HG03196 (cell line): ENCODE data around the gene HINFP.

Source experiments
- ATAC-seq: cut with Tn5 transposase; IDR thresholded peaks from one replicate; pipeline ENCODE4 v1.9.1; 2021; ENCODE audit not compliant: unreplicated experiment

The HINFP gene

GRCh38 chr11:119121008-119121810, at the start of gene HINFP:
HINFP (plus strand) TSS chr11:119121580; CDS start chr11:119126945, 5,365 bp downstream.
- ATAC-seq: peak; percentile 94

DNA sequence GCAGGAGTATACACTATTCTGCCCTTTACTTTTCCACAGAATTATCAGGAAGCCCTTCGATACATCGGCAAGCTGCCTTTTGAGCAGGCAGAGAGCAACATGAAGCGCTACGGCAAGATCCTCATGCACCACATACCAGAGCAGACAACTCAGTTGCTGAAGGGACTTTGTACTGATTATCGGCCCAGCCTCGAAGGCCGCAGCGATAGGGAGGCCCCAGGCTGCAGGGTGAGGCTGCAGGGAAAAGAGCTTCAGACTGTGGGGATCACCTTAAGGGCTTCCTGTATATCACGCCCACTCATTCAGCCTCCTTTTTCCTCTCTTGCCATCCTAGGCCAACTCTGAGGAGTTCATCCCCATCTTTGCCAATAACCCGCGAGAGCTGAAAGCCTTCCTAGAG, 43.5 kb upstream of the HINFP start:
- no peak for ATAC-seq

GRCh38 chr11:119078675-119079420, 42.5 kb upstream of the HINFP start:
- no peak for ATAC-seq

GRCh38 chr11:119081682-119082260, 39.6 kb upstream of the HINFP start:
- no peak for ATAC-seq

DNA sequence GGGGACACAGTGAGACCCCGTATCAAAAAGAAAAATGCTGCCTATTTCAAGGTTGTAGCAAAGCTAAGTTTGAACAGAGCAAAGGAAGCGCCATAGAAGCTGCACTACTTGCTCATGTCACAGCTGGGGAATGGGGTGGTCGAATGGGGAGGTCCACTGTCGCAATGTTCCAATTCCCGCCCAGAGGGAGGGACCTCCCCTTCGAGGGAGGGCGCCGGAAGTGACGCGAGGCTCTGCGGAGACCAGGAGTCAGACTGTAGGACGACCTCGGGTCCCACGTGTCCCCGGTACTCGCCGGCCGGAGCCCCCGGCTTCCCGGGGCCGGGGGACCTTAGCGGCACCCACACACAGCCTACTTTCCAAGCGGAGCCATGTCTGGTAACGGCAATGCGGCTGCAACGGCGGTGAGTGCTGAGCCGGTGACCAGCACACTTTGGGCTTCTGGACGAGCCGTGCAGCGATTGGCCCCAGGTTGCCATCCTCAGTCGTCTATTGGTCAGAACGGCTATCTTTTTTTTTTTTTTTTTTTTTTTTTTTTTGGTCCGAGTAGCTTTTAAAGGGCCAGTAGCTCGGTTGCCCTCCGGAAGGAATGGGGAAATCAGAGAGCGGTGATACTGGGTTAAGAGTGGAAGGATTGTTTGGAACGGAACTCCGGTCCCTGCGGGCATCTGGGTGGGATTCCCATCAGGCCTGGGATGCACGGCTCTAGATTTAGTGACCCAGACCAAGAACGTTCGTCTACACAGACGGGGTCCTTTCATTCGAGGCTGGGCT, 36.5 kb upstream of the HINFP start, which contains the start of gene HMBS:
HMBS (plus strand) TSS at position 219 of the 774 bp plus-strand sequence; CDS start at position 372, 153 bp downstream.
- ATAC-seq: peak; percentile 82

GRCh38 chr11:119085437-119085847, 35.9 kb upstream of the HINFP start:
- ATAC-seq: no peak

DNA sequence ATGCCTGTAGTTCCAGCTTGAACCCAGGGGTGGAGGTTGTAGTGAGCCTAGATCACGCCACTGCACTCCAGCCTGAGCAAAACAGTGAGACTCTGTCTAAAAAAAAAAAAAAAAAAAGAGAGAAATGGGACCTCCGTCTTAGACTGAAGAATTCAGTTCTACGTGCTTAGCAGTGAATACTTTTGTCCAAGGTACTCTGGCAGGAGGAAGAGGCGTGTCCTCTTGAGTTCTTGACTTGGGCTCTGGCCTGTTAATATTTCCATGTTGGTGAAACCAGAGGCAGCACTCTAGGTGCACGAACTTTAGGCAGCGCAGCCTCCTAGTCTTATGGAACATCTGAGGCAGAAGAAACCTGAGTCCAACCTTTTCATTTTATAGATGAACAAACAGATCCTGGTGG, 34.3 kb upstream of the HINFP start:
- ATAC-seq: no peak

GRCh38 chr11:119087747-119088241, 33.6 kb upstream of the HINFP start:
- no peak for ATAC-seq

GRCh38 chr11:119088406-119088805, 33.0 kb upstream of the HINFP start:
- no peak for ATAC-seq

GRCh38 chr11:119089319-119089718, 32.1 kb upstream of the HINFP start:
- ATAC-seq: no peak

DNA sequence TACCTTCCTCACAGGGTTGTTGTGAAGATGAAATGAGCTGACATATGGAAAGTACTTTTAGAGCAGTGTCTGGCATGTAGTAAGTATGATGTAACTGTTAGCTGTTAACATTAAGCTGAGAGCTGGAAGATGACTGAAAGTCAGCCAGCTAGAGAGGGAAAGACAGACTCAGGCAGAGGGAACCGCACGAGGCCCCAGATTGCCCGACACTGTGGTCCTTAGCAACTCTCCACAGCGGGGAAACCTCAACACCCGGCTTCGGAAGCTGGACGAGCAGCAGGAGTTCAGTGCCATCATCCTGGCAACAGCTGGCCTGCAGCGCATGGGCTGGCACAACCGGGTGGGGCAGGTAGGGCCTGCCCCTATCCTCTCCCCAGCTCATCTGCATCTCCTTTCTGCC, 30.2 kb upstream of the HINFP start:
- no peak for ATAC-seq

DNA sequence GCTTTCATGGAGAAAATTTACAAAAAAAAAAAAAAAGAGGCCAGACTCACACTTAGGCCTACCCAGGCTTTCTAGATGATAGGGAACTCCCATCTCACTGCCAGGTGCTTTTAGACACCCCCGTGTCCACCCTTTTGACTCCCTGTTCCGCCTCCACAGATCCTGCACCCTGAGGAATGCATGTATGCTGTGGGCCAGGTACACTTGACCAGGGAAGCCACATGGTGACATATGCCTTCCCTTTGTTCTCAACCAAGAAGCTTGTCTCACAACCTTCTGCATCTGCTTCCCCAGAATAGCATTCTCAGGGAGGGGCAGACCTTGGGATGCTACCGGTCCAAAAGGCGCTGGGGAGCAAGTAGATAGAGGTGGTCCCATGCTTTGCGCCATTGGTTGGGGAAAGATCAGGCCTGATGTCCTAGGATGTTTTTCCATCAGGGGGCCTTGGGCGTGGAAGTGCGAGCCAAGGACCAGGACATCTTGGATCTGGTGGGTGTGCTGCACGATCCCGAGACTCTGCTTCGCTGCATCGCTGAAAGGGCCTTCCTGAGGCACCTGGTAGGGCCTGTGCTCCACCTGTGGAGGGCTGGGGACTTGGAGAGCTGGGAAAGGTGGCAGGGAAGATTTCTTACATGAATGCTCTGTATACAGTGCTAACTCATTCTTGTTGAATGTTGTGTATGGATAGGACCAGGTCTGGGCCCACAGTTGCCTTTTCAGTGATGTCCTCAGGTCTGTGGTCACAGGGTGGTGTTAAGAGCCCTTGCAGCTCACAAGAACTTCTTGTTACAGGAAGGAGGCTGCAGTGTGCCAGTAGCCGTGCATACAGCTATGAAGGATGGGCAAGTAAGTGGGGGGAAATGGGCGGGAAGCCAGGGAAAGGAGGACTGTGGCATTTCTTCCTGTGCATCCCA, 29.2 kb upstream of the HINFP start:
- no peak for ATAC-seq

DNA sequence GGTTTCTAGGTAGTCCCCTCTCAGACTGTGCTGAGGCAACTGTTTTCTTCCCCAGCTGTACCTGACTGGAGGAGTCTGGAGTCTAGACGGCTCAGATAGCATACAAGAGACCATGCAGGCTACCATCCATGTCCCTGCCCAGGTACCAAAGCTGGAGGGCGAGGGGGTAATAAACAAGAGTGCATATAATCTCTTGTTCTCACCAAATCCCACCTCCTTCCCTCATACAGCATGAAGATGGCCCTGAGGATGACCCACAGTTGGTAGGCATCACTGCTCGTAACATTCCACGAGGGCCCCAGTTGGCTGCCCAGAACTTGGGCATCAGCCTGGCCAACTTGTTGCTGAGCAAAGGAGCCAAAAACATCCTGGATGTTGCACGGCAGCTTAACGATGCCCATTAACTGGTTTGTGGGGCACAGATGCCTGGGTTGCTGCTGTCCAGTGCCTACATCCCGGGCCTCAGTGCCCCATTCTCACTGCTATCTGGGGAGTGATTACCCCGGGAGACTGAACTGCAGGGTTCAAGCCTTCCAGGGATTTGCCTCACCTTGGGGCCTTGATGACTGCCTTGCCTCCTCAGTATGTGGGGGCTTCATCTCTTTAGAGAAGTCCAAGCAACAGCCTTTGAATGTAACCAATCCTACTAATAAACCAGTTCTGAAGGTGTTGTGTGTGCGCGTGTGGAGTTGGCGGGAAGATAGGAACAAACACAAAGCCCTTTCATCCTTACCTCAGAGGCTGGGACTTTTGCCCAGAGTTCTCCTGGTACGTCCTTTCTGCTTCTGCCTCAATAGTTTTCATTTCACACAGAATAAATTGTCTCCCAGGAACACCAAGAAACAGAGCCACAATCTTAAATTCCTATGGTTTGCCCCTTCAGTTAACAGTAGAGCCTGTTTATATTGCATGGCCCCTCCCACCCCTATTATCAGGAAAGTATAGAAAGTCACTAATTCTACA, 28.2 kb upstream of the HINFP start:
- ATAC-seq: no peak

DNA sequence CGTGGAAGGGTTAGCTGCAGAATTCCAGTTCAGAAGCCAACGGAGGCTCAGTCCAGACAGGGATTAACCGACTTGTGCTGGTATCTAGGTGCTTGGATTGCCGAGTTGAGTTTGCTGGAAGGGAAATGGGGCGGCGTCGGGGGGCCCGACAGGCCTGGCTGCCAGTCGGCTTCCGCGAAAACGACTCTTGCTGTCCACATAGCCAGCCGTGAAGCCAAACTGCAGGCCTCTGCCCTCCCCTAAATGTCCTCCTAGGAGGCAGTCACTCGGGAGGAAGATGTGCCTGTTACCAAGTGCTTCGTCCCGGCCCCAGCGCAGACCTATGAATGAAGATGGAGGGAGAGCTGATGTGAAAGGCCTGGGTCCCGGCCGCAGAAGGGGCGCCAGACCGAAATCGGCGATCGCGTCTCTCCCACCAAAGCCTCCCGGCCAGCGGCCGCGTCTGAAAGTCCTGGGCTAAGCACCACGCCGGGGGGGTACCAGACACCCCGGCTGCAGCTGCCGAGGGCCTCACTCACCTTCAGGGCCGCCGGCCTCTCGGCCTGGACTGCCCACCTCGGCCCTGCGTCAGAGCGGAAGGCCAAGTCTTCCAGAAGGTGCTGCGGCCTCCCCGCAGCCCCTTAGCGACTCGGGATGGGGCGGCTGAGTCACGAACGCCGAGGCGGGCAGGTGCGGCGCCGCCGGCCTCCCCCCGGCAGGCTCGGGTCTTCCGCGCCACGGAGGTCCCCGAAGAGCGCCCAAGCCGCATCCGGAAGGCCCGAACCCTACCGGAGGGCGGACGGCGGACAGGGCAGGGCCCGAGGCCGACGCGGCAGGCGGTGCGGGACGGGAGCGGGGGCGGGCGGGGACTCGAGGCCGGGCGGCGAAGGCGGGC, 27.2 kb upstream of the HINFP start:
- ATAC-seq: peak; percentile 6

- ATAC-seq: peak; percentile 37
Observed at GRCh38 chr11:119094816-119095065, 26.6 kb upstream of the HINFP start.

DNA sequence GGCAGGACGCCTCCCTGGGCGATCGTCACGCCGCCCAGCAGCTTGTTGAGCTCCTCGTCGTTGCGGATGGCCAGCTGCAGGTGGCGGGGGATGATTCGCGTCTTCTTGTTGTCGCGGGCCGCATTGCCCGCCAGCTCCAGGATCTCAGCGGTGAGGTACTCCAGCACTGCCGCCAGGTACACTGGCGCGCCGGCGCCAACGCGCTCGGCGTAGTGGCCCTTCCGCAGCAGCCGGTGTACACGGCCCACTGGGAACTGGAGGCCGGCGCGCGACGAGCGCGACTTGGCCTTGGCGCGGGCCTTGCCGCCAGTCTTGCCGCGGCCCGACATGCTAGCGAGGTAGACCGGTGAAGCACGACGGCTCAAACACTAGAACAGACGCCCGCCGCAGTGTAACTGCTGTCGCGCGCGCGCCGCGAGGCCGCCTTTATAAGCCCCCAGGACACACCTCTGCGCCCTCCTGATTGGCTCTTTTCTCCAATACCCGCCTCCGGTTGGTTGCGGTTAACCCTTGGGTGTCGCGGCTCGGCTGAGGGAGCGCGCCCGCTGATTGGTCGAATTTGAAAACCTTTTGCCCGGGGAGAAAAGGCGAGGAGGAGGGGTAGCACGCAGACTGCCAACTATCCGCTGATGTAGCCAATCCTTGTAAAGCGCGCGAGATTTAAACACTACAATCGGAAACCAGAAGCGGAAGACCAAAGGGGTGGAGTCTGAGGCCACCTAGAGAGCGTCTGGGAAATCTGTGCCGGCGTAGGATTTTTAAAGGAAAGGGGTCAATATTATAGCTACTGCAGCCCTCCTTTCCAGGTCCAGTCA, 26.1 kb upstream of the HINFP start:
- peak; percentile 80 for ATAC-seq

DNA sequence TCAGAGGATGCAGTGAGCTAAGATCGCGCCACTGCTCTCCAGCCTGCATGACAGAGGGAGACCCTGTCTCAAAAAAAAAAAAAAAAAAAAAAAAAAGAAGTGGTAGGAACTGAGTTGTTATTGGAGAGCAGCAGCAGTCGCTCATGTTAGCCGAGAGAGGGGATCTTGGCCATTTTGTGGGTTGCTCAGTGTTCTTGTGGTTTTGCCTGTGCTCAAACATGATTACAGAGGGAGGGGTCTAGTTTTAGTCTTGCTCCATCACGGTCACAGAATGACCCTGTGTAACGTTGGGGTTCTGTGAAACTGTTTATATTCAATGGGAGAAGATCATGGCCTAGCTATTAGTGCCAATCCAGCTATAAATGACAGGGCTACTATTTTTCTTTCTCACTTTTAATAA, 21.7 kb upstream of the HINFP start:
- ATAC-seq: no peak
